ENCODE results near the gene PFKP.
"Not testable (repeated sequence)": the region's sequence is repeated elsewhere in the genome, so short reads cannot be mapped to it uniquely, and the experiment has no call there.

PFKP gene

GRCh38 chr10:3159152-3159551 is 91.8 kb downstream of the PFKP start:
- no peak for DNase-seq (ENCODE audit: low read depth)

GRCh38 chr10:3162533-3162932 is 95.2 kb downstream of the PFKP start:
- DNase-seq (ENCODE audit: low read depth), result no peak

- DNase-seq (ENCODE audit: low read depth), result no peak
Observed at GRCh38 chr10:3163879-3164278, 96.5 kb downstream of the PFKP start.

- no peak for DNase-seq (ENCODE audit: low read depth)
Observed at GRCh38 chr10:3165196-3165595, 97.8 kb downstream of the PFKP start.

- no peak for DNase-seq (ENCODE audit: low read depth)
Observed at GRCh38 chr10:3166496-3167290, 99.3 kb downstream of the PFKP start.

- no peak for DNase-seq (ENCODE audit: low read depth)
Observed at GRCh38 chr10:3167611-3168330, 100.4 kb downstream of the PFKP start.

- no peak for DNase-seq (ENCODE audit: low read depth)
Observed at GRCh38 chr10:3169271-3169670, 101.9 kb downstream of the PFKP start.

- DNase-seq (ENCODE audit: low read depth), result no peak
Observed at GRCh38 chr10:3169673-3170072, 102.3 kb downstream of the PFKP start.

GRCh38 chr10:3171488-3171887 is 104.1 kb downstream of the PFKP start:
- DNase-seq (ENCODE audit: low read depth), result not testable (repeated sequence)

GRCh38 chr10:3172081-3172445 is 104.7 kb downstream of the PFKP start:
- peak; percentile 85 for DNase-seq (ENCODE audit: low read depth)

- peak; percentile 99 for DNase-seq (ENCODE audit: low read depth)
Observed at GRCh38 chr10:3172446-3173170, 105.3 kb downstream of the PFKP start, which contains the start of gene PITRM1. Gene PITRM1 (minus strand): TSS chr10:3172782. CDS start chr10:3172772, 10 bp downstream.

GRCh38 chr10:3173171-3173878 is 106.0 kb downstream of the PFKP start:
- no peak for DNase-seq (ENCODE audit: low read depth)

- DNase-seq (ENCODE audit: low read depth), result no peak
Observed at GRCh38 chr10:3178042-3178441, 110.7 kb downstream of the PFKP start.

GRCh38 chr10:3179174-3179573 is 111.8 kb downstream of the PFKP start:
- DNase-seq (ENCODE audit: low read depth), result no peak

- no peak for DNase-seq (ENCODE audit: low read depth)
Observed at GRCh38 chr10:3180355-3181025, 113.1 kb downstream of the PFKP start.

GRCh38 chr10:3185386-3185785 is 118.0 kb downstream of the PFKP start:
- DNase-seq (ENCODE audit: low read depth), result no peak

GRCh38 chr10:3186368-3186767 is 119.0 kb downstream of the PFKP start:
- DNase-seq (ENCODE audit: low read depth), result no peak
